AML-193 (cell line): ENCODE data around the gene HSH2D.
"Not testable (repeated sequence)": the region's sequence is repeated elsewhere in the genome, so short reads cannot be mapped to it uniquely, and the experiment has no call there.

Source experiments
- DNase-seq, 2 experiments: peaks; one replicate each; lab custom pipeline; 2025; lab: John Stamatoyannopoulos, UW

Gene HSH2D

GRCh38 chr19:16143399-16144215 is at the start of gene HSH2D:
Gene HSH2D, plus strand, starts transcription at chr19:16143685. Its CDS starts 5,066 bp downstream, at chr19:16148751.
- peak; percentile 65 to 69 for DNase-seq

- no peak for DNase-seq
These were observed 49.0 kb upstream of the HSH2D start for GRCh38 chr19:16094360-16095070.

GRCh38 chr19:16095071-16095571 is 48.4 kb upstream of the HSH2D start:
- DNase-seq = no peak

GRCh38 chr19:16096280-16096855 is 47.1 kb upstream of the HSH2D start:
- DNase-seq = no peak

GRCh38 chr19:16098416-16098768 is 45.1 kb upstream of the HSH2D start:
- no peak for DNase-seq

- no peak for DNase-seq
These were observed 44.7 kb upstream of the HSH2D start for GRCh38 chr19:16098821-16099220.

- not testable (repeated sequence) for DNase-seq
These were observed 44.0 kb upstream of the HSH2D start for GRCh38 chr19:16099314-16099965.

- no peak for DNase-seq
These were observed 43.0 kb upstream of the HSH2D start for GRCh38 chr19:16100524-16100923.

GRCh38 chr19:16104722-16105121 is 38.8 kb upstream of the HSH2D start:
- no peak for DNase-seq

GRCh38 chr19:16106121-16106520 is 37.4 kb upstream of the HSH2D start:
- DNase-seq = no peak

- DNase-seq = peak; percentile 94 to 96
These were observed 32.2 kb upstream of the HSH2D start, which contains the start of gene RAB8A for GRCh38 chr19:16111160-16111908. Gene RAB8A, plus strand, starts transcription at chr19:16111889. Its CDS starts 13 bp downstream, at chr19:16111902.

GRCh38 chr19:16111909-16112752 is 31.4 kb upstream of the HSH2D start:
- no peak for DNase-seq

GRCh38 chr19:16112778-16113177 is 30.7 kb upstream of the HSH2D start:
- DNase-seq = peak; percentile 63 to 71

GRCh38 chr19:16113727-16114126 is 29.8 kb upstream of the HSH2D start:
- DNase-seq = peak; percentile 60 to 69

- DNase-seq = no peak
These were observed 28.0 kb upstream of the HSH2D start for GRCh38 chr19:16115301-16116039.

GRCh38 chr19:16116067-16116466 is 27.4 kb upstream of the HSH2D start:
- DNase-seq = no peak

GRCh38 chr19:16117594-16118033 is 25.9 kb upstream of the HSH2D start:
- no peak for DNase-seq

GRCh38 chr19:16118489-16119033 is 24.9 kb upstream of the HSH2D start:
- DNase-seq = peak; percentile 67 to 77
